Measurements from ENCODE around the gene UBAP1L. TPM values are rescaled to one million over a fixed set of nuclear protein-coding genes. Genes with fewer than 3 reads are reported as not detected.

The UBAP1L gene
- 5.2 and 5.3 TPM in 2 replicates for total RNA-seq

GRCh38 chr15:65115086-65115485, at the start of gene UBAP1L:
TSS of gene UBAP1L (minus strand) at chr15:65115200. CDS start at chr15:65106215, 8,985 bp downstream.
- intact Hi-C loops (cut with micrococcal nuclease) = no loop called here

GRCh38 chr15:65164139-65164538, 49.1 kb upstream of the UBAP1L start:
- intact Hi-C loops (cut with micrococcal nuclease) = no loop called here

- intact Hi-C loops (cut with micrococcal nuclease) = no loop called here
Observed at GRCh38 chr15:65163041-65163440, 48.0 kb upstream of the UBAP1L start.

GRCh38 chr15:65156692-65157091, 41.7 kb upstream of the UBAP1L start:
- intact Hi-C loops (cut with micrococcal nuclease) = no loop called here

- intact Hi-C loops (cut with micrococcal nuclease) = no loop called here
Observed at GRCh38 chr15:65154720-65155119, 39.7 kb upstream of the UBAP1L start.

GRCh38 chr15:65147902-65148301, 32.9 kb upstream of the UBAP1L start:
- intact Hi-C loops (cut with micrococcal nuclease) = no loop called here

- intact Hi-C loops (cut with micrococcal nuclease) = no loop called here
Observed at GRCh38 chr15:65146438-65146837, 31.4 kb upstream of the UBAP1L start.

GRCh38 chr15:65138631-65139030, 23.6 kb upstream of the UBAP1L start:
- intact Hi-C loops (cut with micrococcal nuclease) = loop anchor here (10.0 kb wide), 2 partner anchors 314 to 1356 kb away; partner anchors contain the start of genes PIF1 and SNAPC5

- intact Hi-C loops (cut with micrococcal nuclease) = loop anchor here (10.0 kb wide), 2 partner anchors 313 to 1357 kb away; partner anchors contain the start of genes PIF1 and SNAPC5
Observed at GRCh38 chr15:65137893-65138292, 22.9 kb upstream of the UBAP1L start.

GRCh38 chr15:65137089-65137488, 22.1 kb upstream of the UBAP1L start:
- intact Hi-C loops (cut with micrococcal nuclease) = loop anchor here (10.0 kb wide), 2 partner anchors 312 to 1358 kb away; partner anchors contain the start of genes PIF1 and SNAPC5

GRCh38 chr15:65134538-65134937, 19.5 kb upstream of the UBAP1L start:
- intact Hi-C loops (cut with micrococcal nuclease) = loop anchor here (5.0 to 10.0 kb wide), 4 partner anchors 237 to 1360 kb away; partner anchors contain the start of genes PIF1, SNAPC5 and SNX22

- intact Hi-C loops (cut with micrococcal nuclease) = loop anchor here (1.0 to 10.0 kb wide), 12 partner anchors 52 to 1361 kb away; partner anchors contain the start of genes CLPX, MTFMT, PARP16 and PIF1
Observed at GRCh38 chr15:65133548-65134200, 18.7 kb upstream of the UBAP1L start, which contains the start of gene PDCD7. TSS of gene PDCD7 (minus strand) at chr15:65133808. CDS start at chr15:65133781, 27 bp downstream.

GRCh38 chr15:65132878-65133547, 18.0 kb upstream of the UBAP1L start:
- intact Hi-C loops (cut with micrococcal nuclease) = loop anchor here (1.0 to 10.0 kb wide), 12 partner anchors 52 to 1362 kb away; partner anchors contain the start of genes CLPX, MTFMT, PARP16 and PIF1

- intact Hi-C loops (cut with micrococcal nuclease) = loop anchor here (5.0 to 10.0 kb wide), 4 partner anchors 234 to 1364 kb away; partner anchors contain the start of genes PIF1, SNAPC5 and SNX22
Observed at GRCh38 chr15:65130941-65131340, 15.9 kb upstream of the UBAP1L start.

- intact Hi-C loops (cut with micrococcal nuclease) = no loop called here
Observed at GRCh38 chr15:65115542-65115941, 542 bp upstream of the UBAP1L start.

GRCh38 chr15:65110676-65111292, 4.2 kb downstream of the UBAP1L start:
- intact Hi-C loops (cut with micrococcal nuclease) = no loop called here

- intact Hi-C loops (cut with micrococcal nuclease) = no loop called here
Observed at GRCh38 chr15:65106011-65106590, 8.9 kb downstream of the UBAP1L start.

GRCh38 chr15:65105038-65105437, 10.0 kb downstream of the UBAP1L start:
- intact Hi-C loops (cut with micrococcal nuclease) = no loop called here

GRCh38 chr15:65102912-65103311, 12.1 kb downstream of the UBAP1L start:
- intact Hi-C loops (cut with micrococcal nuclease) = no loop called here

GRCh38 chr15:65101891-65102708, 12.9 kb downstream of the UBAP1L start:
- intact Hi-C loops (cut with micrococcal nuclease) = loop anchor here (1.0 kb wide), 3 partner anchors 48 to 371 kb away; no protein-coding TSS in a partner anchor

All from T-helper 1 cell treated with Interleukin-12 subunit alpha and Interleukin-12 subunit beta and Interleukin-4 antibody, amounts not matched to agents 30 ng/mL and 1 ng/mL, for 36 hours (primary cell).